ENCODE results near the gene TPSG1.
"Not testable (repeated sequence)": the region's sequence is repeated elsewhere in the genome, so short reads cannot be mapped to it uniquely, and the experiment has no call there.

Gene TPSG1

DNA sequence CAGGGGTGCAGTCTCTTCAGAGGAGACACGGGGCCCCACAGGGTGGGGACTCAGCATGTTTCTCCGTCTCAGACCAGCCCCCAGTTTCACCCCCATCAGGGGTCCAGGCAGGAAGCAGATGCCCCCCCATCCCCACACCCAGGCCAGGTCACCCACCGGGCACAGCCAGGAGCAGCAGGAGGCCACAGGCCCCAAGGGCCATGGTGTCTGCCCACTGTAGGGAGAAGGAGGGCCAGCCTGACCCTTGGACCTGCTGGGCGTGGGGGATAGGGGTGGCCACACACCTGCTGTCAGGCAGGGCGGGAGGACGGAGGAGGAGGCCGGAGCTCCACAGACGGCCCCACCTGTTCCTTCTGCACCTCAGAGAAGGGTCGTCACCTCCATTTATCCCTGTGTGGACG lies at the start of gene TPSG1:
Gene TPSG1, minus strand, starts transcription at position 218 of the 401 bp plus-strand sequence. Its CDS starts 16 bp downstream, at position 202.
- no peak for DNase-seq

DNA sequence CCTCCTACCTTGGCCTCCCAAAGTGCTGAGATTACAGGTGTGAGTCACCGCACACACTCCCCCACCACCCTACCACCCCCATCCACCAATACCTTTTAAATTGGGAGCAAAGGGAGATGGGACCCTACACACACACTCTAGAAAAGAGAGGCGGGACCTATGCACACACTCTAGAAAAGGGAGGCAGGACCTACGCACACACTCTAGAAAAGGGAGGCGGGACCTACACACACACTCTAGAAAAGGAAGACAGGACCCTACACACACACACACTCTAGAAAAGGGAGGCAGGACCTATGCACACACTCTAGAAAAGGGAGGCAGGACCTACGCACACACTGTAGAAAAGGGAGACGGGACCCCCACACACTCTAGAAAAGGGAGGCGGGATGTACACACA lies 49.7 kb upstream of the TPSG1 start:
- no peak for DNase-seq

DNA sequence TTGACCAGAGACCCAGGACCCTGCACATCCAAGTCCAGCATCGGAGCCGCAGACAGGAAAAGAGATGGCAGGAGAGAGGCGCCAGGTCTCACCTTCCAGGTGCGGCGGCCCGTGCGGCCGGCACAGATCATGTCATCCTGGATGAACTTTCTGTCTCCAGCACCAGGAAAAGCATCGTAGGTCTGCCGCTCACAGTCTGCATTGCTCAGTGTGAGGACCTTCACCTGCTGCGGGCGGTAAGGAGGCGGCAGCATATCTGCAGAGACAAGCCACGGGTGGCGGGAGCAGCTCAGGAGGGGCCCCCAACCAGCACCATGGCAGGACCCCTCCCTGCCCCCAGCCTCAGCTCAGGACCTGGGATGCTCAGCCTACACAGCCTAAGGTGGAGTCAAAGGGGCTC lies 48.7 kb upstream of the TPSG1 start:
- no peak for DNase-seq

DNA sequence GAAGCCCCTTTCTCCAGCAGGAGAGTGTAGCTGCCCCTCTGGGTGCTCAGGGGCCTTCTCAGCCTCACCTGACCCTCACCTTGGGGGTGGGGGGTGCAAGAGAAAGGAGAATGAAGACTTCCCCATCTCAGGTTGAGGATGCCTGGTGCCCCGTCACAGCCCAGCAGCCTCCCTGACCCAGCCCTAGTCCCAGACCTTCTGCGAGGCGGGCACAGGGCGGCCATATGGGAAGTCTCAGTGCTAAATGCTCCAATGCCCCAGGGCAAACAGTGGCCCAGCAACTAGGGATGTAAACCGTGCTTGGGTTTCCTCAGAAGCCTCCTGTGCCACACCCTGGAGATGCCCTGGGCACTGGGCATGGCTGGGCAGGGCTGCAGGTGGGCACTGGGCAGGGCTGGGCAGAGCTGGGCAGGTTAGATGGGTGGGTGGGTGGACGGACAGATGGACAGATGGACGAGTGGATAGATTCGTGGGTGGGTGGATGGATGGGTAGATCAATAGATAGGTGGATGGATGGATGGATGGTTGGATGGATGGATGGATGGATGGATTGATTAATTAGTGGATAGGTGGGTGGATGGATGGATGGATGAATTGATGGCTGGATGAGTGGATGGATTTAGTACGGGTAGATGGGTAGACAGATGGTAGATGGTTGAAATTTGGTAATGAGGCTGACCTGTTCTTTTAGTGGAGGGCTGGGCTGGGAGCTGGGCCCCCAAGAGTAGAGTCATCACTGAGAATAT lies 47.6 kb upstream of the TPSG1 start:
- no peak for DNase-seq

DNA sequence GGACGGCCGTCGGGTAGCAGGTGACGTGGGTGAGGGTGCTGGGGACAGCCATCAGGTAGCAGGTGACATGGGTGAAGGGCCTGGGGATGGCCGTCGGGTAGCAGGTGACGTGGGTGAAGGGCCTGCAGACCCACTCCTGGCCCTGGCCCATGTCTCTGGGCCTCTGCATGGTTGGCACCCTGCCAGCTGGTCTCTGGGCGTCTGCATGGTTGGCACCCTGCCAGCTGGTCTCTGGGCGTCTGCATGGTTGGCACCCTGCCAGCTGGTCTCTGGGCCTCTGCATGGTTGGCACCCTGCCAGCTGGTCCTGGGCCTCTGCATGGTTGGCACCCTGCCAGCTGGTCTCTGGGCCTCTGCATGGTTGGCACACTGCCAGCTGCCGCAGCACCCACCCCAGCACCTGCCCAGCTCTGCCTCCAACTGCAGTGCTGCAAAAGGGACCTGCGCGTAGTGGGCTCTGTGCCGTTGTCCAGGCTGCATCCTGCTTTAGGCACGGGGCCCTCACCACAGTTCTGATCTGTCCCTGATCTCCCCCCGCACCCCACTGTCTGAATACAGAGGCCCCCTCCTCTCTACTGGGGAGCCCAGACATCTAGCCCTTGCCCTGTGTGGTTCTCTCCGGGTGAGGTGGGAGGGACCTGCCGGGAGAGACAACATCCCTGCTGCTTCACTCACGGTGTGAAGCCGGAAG lies 46.8 kb upstream of the TPSG1 start:
- DNase-seq, result not testable (repeated sequence)

DNA sequence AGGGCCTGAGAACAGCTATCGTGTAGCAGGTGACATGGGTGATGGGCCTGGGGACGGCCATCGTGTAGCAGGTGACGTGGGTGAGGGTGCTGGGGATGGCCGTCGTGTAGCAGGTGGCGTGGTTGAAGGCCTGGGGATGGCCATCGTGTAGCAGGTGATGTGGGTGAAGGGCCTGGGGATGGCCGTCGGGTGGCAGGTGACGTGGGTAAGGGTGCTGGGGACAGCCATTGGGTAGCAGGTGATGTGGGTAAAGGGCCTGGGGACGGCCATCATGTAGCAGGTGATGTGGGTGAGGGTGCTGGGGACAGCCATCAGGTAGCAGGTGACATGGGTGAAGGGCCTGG lies 46.3 kb upstream of the TPSG1 start:
- no peak for DNase-seq

DNA sequence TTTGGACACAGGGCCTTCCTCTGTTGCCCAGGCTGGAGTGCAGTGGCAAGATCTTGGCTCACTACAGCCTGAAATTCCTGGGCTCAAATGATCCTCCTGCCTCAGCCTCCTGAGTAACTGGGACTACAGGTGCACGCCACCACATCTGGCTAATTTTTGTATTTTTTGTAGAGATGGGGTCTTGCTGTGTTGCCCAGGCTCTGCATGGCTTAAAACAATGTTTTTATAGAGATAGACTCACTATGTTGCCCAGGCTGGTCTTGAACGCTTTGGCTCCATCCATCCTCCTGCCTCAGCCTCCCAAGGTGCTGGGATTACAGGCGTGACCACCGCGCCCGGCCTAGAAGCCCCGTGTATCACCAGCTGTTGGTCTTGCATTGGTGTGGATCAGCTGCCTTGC lies 44.4 kb upstream of the TPSG1 start:
- not testable (repeated sequence) for DNase-seq

DNA sequence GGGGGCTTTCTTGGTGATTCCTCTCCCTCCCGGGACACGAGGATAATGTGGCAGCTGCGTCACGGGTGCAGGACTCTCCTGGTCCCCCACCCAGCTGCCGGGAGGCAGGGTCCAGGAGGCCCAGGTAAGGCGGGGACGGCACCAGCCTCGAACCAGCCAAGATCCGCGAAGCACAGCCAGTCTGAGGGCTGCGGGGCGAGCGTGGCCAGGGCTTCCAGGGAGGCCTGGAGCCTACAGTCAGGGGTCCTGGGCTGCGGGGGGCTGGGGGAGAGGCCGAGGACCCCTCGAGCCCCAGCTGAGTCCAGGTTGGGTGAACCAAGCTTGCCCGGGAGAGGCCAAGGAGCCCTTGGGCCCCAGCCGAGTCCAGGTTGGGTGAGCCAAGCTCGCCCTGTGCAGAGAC lies 40.8 kb upstream of the TPSG1 start:
- no peak for DNase-seq

DNA sequence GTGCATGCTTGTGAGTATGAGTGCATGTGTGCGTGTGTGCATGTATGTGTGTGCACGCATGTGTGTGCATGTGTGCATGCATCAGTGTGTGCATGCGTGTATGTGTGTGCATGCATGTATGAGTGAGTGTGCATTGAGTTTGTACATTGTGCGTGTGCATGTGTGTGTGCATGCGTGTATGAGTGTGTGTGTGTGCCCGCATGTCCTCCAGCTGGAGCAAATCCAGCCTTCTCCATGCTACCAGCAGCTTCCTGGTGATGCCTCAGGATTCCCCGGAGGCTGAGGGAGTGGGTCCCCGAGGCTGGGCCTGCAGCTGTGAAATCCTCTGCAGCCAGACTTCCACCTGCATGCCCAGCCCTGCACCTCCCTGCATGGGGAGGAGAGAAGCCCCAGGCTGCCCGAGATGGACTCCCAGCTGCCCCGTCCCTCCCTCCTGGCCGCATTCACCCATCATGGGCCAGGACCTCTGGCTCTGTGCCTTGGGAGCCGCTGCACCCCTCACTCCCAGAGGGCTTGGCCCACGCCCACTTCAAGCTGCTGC lies 40.1 kb upstream of the TPSG1 start:
- no peak for DNase-seq

DNA sequence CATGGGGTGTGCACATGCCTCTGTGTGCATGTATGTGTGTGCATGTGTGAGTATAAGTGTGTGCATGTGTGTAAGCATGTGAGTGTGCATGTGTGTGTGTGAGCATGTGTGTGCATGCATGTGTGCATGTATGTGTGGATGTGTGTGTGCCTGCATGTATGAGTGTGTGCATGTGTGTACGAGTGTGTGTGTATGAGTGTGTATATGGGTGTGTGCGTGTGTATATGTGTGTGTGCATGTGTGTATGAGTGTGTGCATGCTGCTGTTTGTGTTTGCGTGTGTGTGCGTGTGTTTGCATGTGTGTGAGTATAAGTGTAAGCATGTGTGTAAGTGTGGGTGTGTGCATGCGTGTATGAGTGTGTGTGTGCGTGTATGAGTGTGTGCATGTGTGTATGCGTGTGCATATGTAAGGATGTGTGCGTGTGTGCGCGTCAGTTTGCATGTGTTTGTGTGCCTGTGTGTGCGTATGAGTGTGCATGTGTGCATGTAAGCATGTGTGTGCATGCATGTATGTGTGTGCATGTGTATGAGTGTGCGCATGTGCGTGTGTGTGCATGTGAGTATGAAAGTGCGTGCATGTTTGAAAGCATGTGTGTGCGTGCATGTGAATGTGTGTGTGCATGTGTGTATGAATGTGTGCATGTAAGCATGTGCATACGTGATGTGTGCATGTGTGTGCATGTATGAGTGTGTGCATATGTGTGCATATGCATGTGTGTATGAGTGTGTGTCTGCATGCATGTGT lies 39.4 kb upstream of the TPSG1 start:
- no peak for DNase-seq

DNA sequence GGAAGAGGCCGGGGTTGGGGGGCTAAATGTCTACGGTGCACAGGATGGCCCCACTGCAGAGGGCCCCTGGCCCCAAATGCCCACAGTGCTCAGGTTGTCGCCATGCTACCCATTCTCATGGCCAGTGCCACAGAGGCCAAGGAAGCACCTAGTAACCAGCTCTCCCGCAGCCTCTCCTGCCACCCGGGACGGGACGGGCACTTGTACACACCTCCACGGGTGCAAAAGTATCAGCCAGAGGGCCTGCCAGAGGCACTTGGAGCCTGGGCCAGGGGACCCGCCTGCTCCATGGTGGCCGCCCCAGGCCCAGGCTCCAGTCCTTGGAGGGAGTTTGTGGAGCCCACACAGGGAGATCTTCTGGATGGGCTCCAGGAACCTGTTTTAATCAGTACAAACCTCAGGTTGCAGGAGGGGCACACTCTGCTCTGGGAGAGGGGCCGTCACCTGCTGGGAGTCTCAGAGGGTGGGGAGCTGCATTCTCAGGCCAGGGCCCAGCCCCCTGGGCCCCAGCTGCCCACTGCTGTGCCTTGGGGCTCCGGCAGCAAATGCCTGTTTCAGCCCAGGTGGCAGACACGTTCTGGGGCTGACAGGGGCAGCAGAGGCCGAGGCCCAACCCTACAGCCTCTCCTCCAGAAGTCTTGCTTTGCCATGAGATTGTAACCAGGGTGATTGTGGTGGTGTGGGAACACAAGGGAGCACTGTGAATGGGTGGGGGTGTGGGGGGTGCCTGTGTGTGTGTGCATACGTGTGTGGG lies 38.7 kb upstream of the TPSG1 start:
- no peak for DNase-seq

DNA sequence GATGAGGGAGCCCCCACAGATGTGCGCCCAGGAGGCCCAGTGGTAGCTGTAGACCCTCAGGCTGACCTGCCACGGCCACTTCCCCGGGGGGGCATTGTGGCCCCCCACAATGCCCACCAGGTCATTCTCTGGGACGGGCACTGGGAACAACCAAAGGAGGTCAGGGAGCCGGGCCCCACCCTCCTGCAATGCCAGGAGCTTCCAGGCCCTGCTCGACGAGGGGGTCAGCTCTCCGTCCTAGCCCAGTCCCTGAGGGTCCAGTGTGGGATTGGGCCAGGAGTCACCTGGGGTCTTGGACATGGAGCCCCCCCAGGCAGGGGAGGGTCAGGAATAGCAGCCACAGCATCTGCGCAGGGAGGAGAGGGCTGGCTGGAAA lies 37.8 kb upstream of the TPSG1 start:
- DNase-seq, result no peak

DNA sequence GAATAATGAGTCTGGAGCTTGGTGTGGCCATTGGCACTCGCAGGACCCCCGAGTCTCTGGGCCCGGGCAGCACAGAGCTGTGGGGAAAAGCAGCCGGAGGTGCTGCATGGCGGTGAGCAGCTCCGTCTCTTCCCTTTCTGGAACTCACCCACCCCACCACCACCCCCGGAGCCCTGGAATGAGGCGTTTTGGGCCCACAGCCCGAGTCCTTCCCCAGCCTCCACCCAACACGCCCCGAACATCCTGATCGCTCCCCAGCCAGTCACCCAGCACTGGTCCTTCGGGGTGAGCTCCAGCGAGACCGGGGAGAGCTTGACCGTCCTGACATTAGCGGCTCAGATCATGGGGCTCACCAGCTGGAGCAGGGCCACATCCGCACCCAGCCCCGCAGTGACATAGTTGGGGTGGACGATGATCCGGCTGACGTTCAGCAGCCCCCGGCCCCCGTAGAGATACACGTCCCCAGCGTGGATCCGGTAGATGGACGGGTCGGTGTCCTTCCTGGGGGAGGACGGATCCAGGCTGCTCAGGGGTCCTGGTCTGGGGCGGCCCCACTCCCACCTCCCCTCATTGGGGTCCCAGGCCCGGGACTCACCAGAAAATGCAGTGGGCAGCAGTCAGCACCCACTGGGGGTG lies 37.3 kb upstream of the TPSG1 start:
- DNase-seq, result no peak

DNA sequence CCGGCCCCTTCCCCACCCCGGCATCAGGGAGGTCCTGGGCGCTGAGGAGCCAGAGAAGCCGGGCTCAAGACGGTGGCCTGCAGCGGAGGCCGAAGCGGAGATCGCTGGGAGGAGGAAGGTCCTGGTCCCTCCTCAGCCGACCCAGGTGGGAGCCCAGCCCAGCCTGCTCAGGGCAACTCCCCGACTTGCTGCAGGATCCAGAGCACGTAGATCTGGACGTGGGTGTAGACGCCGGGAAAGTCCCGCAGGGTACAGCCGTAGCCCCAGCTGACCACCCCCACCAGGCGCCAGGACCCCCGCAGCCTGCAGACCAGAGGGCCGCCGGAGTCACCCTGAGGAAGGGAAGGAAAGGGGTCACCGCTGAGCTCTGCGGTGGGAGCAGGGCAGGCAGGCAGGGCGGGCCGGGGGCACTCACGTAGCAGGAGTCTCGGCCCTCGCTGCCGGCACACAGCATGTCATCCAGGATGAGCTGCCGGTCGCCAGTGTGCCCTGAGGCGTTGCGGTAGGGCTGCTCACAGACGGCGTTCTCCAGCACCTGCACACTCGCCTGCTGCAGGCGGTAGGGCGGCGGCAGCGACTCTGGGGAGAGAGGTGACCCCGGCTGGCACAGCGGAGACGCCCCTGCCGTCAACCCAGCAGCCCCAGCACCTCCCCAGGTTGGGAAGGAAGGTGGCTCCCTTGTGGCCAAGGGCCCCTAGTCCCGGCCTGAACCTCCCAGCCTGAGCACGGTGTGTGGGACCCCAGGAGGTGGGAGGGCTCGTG lies 36.2 kb upstream of the TPSG1 start:
- DNase-seq, result no peak

DNA sequence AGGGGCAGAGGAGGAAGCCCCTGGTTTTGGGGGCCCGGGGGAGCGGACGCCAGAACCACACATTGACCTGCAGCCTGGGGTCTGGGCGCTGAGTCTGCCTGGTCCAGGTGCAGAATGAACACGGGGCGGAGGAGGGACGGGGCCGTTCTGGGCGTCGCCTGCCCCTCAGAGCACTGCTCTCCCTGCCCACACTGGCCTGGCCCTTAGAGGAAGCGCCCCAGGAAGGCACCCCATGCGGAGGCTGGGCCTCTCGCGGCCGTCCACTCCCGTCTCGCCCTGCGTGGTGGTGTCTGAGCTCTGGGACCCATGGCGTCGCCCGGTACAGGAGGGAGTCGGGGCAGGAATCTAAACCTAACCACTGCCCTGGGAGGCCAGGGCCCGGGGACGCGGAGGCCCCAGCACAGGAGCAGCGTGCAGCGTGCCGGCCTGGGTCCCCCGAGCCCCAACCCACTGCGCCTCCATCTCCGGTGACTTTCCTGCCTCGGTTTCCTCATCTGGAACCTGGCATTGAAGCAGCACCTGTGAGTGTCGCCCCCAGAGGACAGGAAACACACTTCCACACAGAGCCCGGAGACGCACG lies 35.1 kb upstream of the TPSG1 start:
- no peak for DNase-seq

DNA sequence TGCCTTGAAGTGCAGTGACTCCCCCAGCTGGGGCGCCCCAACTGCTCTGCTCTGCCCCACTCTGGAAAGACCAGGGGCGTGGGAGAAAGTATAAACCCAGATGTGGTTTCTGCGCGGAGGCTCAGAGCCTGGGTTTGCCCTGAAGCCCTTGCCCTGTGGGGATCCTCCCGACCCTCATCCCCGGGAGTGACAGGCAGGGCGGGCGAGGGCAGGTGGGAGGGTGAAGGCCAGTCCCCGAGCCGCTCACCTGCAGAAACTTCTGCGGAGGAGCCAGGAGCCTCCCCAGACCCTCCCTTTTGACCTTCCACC lies 34.6 kb upstream of the TPSG1 start:
- no peak for DNase-seq

DNA sequence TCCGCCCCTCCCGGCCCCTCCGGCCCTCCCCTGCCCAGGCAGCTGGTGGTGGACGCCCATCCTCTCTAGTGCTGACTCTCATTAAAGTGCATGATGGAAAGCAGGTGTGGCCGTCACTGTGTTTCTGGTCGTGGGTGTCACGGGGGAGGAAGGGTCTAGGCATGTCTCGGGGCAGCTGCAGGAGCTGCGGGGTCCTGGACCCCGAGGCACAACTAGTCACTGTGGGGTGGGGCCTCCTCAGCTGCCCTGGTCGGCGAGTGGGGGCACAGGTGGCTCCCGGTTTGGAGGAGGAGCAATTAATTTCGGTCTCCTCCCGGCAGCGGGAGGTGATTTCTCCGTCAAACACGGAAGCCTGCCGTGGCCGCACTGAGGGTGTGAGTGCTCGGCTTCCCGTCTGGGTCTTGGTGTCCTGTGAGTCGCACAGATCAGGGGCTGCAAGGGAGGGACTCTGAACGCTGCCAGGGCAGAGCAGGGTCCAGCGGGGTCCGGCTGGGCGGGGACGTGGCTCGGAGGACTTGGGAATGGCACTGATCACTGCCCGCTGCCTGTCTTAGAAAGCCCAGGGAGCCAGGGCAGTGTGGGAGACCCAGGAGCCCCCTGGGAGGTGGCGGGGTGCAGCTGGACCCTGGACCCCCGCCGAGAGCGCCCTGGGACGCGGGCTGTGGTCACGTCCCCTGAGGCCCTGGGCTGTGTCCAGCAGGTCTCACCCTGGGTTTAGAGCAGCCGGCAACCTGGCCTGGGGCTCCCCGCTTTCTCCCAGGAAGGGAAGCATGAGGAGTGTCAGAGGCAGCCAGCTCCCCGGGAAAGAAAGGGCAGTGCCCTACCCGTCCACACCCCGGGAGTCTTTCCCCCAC lies 34.1 kb upstream of the TPSG1 start:
- no peak for DNase-seq

DNA sequence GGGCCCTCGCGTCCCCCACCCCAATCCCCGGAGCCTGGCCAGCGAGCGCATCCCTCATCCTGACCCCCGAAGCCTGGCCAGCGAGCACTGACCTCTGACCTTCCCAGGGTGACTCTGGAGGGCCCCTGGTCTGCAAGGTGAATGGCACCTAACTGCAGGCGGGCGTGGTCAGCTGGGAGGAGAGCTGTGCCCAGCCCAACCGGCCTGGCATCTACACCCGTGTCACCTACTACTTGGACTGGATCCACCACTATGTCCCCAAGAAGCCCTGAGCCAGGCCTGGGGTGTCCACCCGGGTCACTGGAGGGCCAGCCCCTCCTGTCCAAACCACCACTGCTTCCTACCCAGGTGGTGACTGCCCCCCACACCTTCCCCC lies 33.1 kb upstream of the TPSG1 start:
- no peak for DNase-seq

DNA sequence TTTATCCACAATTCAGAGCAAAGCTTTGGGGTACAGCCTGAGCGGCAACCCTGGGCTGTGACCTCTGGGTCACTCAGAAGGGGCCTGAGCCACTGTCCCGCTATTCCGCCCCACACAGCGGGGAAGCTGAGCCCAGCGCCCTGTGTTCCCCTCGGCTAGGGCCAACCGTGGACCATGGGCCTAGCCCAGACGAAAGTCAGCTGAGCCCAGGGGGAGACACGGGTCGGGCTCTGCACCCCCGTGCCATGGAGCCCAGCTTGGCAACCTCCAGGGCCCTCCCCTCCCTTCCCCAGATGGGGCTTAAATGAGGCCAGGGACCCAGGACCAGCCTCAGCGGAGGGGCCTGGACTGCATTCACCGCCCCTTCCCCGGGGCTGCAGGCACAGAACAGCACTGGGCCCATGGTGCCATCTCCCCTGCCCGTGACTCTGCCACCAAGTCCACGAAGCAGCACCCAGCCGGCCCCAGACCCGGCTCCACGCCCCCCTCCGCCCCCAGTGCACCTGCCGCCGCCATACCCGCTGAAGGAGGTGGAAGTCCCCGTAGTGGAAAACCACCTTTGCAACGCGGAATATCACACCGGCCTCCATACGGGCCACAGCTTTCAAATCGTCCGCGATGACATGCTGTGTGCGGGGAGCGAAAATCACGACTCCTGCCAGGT lies 32.6 kb upstream of the TPSG1 start:
- no peak for DNase-seq

DNA sequence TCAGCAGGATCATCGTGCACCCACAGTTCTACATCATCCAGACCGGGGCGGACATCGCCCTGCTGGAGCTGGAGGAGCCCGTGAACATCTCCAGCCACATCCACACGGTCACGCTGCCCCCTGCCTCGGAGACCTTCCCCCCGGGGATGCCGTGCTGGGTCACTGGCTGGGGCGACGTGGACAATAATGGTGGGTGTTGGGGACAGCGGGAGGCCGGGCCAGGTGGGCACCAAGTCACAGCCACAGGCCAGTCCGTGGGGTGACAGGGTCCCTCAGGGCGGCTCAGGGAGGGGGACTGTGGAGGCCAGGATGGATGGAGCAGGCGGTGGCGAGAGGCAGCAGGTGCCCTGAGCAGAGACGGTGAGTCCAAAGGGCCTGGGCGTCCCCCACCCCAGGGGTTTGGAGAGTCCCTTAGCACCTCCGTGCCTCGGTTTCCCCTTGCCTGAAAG lies 31.8 kb upstream of the TPSG1 start:
- DNase-seq, result no peak

All from CD4-positive, alpha-beta T cell treated with Interleukin-10 for 1 hour (primary cell).